Stimulated activated CD8-positive, alpha-beta memory T cell treated with anti-CD3 and anti-CD28 coated beads, Interleukin-7, amount 100 ng/mL, for 24 hours (primary cell): ENCODE measurements around the gene PNCK.
"Not testable (repeated sequence)": the region's sequence is repeated elsewhere in the genome, so short reads cannot be mapped to it uniquely, and the experiment has no call there.

Source experiments
- DNase-seq: peaks from one replicate; pipeline ENCODE4 v3.0.0-alpha.2; 2020; ENCODE audit warnings: low read depth

PNCK gene

DNA sequence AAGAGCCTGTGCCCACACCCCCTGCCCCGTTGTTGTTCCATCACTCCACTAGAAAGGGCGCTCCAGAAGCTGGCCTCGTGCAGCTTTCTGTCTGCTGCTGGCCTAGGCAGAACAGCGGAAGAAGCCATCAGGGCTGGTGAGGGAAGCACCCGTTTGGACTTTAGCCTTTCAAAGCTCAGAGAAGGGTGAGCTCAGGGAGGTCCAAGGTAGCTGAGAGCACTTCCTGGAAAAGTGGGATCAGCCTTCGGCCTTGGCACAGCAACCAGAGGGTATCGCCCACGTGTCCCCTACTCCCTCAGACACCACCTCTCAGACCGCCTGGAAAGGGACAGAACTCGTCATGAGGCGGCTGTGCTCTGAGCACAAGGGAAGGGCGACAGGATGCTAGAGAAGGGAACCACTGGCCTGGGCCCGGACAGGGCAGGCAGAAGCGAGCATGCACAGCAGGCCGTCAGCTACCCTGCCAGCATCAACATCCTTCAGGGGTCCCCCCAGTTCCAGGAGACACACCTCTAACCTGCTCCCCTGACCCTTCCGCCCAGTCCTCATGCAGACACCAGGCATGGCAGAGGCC lies 25.7 kb upstream of the PNCK start:
- not testable (repeated sequence) for DNase-seq

DNA sequence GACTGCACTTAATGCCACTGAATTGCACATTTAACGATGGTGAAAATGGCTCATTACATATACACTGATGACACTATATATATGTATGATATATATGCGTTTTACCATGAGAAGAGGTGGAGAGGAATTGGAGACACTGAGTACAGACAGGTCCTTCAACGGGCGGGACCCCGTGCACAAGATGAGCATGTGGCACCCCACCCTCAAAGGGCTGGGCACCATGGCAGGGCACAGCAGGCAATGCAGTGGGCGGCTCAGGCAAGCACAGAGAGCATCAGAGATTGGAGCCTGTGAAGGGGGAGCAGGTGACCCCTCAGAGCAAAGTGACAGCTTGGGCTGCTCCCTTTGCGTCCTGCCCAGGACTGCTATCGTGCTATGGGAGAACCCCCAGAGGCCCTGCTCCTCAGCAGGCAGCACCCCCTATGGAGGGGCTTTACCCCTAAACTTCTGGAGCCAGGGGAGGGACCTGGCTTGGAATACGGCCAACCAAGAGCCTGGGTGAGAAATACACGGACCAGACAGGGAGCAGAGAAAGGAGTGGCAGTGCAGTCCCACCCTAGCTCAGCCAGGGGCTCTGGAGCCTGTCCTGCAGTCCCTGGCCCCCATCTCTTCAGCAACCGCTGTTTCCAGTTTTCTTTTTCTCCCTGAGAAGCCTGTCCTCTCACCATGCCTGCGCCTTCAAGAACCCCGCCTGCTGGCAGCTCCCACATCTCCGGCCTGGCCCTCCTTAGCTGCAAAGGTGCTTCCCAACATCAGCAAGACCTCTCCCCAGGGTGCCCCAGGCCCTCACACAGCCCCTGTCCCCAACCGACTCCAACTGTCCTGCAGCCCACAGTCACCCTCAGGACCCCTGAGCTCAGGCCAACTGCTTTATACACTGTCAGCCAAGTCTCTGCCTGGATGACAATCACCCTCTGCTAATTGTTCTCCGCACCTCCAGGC lies 24.6 kb upstream of the PNCK start:
- DNase-seq = no peak

DNA sequence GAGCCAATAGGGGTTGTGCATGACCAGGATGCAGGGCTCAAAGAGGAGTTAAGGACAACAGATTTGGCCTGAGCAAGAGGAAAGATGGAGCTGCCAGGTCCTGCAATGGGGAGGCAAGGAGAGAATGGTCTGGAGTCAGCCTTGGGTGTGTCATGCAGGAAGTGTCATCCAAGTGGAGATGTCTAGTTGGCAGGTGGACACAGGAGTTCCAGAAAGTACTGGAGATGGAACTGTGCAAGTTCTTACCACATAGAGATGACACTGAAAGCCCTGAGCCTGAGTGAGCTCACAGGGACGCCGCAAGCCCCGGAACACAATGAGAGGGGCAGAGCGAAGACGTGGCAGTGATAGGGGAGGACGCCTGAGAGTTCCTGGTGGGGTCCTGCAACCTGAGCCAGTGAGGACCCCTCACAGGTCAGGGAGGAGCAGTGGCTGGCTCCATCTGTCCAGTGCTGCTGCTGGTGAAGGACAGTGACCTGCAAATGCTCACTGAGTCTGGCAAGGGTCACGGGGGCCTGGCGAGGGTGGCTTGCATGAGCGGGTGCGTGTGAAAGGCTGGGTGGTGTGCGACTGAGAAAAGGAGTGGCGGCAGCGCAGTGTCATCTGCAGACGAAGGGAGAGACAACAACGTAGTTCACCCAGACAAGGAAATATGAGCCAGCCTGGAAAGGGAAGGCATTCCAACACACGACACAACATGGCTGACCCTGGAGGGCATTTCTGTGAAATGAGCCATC lies 23.5 kb upstream of the PNCK start:
- DNase-seq = not testable (repeated sequence)

DNA sequence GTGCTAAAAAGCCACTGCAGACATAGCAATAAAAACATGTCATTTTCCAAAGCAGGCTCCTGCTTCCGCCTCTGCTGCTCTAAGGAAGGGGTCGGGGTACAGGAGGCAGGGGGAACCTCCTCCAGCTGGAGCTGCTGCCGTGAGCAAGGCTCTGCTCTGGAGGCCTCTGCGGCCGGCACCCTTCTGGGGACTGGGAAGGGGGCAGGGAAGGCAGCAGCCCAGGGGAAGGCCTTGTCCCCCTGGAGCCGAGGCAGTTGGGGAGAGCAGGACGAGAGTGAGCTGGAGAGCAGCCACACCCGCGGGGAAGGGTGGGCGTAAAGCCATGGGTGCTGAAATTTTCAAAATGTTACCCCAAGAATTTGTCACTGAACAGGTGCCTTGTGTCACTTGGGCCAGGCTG lies 22.9 kb upstream of the PNCK start:
- not testable (repeated sequence) for DNase-seq

DNA sequence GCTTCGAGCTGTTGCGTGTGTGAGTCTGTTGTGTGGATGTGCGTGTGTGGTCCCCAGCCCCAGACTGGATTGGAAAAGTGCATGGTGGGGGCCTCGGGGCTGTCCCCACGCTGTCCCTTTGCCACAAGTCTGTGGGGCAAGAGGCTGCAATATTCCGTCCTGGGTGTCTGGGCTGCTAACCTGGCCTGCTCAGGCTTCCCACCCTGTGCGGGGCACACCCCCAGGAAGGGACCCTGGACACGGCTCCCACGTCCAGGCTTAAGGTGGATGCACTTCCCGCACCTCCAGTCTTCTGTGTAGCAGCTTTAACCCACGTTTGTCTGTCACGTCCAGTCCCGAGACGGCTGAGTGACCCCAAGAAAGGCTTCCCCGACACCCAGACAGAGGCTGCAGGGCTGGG lies 22.5 kb upstream of the PNCK start:
- DNase-seq = no peak

DNA sequence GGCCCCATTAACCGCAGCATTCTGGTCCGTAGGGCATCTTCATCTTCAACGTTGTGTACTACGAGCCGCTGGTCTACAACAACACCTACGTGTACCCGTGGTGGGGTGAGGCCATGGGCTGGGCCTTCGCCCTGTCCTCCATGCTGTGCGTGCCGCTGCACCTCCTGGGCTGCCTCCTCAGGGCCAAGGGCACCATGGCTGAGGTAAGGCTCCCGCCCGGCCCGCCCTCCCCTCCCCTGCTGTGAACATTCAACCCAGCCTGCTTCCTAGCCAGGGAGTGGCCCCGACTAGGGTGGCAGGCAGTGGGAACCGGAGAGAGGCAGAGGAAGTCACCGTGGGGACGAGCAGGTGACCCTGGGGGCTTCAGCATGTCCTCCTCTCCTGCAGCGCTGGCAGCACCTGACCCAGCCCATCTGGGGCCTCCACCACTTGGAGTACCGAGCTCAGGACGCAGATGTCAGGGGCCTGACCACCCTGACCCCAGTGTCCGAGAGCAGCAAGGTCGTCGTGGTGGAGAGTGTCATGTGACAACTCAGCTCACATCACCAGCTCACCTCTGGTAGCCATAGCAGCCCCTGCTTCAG lies 21.2 kb upstream of the PNCK start:
- DNase-seq = no peak

DNA sequence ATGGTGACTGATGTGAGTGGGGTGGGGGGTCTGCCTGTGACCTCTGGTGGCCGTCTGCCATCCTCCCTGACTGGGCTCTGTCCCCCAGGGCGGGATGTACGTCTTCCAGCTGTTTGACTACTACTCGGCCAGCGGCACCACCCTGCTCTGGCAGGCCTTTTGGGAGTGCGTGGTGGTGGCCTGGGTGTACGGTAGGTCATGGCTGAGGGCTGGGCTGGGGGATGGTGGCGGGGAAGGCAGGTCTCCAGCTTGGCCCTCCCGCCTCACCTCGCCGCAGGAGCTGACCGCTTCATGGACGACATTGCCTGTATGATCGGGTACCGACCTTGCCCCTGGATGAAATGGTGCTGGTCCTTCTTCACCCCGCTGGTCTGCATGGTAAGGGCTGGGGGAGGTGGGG lies 20.6 kb upstream of the PNCK start:
- not testable (repeated sequence) for DNase-seq

DNA sequence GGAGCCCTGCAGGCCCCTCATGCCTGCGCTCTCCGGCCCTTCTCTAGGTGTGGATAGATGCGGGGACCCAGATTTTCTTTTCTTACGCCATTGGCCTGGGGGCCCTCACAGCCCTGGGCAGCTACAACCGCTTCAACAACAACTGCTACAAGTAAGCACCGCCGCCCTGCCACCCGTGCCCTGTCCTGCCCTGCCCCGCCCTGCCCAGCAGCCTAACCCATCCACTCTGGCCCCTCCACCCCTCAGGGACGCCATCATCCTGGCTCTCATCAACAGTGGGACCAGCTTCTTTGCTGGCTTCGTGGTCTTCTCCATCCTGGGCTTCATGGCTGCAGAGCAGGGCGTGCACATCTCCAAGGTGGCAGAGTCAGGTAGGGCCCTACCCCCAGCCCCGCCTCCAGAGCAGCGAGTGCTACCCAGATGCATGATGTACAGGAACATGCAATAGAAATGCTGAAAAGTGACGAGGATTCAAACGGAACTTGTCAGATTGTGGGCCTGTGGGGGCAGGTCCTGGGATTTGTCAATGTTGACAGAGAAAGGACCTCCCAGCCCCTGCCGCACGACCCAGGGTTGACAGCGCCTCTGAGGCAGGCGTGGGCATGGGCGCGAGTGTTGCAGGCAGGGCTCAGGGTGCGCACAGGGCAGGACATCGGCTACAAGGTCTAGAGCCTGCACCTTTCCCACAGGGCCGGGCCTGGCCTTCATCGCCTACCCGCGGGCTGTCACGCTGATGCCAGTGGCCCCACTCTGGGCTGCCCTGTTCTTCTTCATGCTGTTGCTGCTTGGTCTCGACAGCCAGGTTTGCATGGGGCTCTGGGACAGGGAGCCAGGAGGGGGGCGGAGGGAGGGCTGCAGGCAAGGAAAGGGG lies 19.8 kb upstream of the PNCK start:
- DNase-seq = no peak

DNA sequence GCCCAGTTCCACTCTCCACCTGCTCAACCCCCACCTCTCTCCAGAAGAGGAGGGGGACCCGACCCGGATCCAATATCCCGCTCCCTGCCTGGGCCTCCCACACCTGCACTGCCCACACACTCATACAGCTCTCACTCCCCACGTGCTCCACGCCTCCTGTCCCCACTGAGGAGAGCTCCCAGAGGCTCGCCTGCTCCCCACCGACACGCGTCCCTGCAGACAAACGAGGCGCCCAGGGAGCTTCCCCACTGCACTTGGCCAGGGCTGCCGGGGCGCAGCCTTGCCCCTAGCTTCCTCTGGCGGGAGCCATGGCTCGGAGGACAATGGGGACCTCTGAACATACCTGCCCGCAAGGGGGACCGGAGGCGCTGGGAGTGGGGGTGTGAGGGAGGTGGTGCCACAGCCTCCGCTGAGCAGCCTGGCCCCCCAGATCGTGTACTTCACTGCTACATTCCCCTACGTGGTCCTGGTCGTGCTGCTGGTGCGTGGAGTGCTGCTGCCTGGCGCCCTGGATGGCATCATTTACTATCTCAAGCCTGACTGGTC lies 19.1 kb upstream of the PNCK start:
- no peak for DNase-seq

DNA sequence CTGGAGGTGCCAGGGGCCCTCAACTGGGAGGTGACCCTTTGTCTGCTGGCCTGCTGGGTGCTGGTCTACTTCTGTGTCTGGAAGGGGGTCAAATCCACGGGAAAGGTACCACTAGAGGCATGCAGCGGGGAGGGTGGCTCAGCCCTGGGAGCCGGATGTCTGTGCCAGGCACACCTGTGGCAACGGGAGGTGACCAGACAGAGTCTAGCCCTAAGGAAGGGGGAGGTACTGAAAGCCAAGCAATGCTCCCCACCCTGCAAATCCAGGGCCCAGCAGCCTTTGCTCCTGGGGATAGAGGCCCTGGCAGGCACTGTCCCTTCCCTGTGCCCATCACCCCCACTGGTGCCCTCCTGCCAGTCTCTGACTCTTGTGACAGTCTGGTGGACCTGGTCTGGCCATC lies 18.4 kb upstream of the PNCK start:
- no peak for DNase-seq

DNA sequence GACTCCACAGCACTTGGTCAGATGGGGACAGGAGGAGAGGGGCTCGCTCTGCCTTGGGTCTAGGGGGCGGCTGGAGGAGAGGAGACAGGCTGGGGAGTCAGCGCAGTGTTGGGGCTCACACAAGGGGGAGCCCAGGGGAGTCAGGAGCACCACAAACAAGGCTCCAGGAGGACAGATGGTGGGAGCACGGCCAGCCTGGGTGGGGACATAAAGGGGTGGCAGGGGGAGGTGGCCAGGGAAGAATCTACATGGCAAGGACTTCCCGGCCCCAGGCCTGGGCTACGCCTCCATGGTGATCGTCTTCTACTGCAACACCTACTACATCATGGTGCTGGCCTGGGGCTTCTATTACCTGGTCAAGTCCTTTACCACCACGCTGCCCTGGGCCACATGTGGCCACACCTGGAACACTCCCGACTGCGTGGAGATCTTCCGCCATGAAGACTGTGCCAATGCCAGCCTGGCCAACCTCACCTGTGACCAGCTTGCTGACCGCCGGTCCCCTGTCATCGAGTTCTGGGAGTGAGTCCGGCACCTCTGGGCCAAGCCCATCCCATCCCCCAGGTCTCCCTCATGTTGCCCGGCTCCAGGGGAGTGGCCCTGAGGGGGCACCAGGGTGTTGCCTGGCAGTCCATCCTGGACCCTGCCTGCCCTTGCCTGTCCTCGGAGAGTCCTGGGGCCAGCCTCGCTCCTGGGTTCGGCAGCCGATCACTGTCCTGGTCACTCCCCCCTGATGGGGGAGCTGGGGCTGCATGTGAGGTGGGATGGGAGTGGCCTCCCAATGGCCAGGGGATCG lies 17.6 kb upstream of the PNCK start:
- not testable (repeated sequence) for DNase-seq

DNA sequence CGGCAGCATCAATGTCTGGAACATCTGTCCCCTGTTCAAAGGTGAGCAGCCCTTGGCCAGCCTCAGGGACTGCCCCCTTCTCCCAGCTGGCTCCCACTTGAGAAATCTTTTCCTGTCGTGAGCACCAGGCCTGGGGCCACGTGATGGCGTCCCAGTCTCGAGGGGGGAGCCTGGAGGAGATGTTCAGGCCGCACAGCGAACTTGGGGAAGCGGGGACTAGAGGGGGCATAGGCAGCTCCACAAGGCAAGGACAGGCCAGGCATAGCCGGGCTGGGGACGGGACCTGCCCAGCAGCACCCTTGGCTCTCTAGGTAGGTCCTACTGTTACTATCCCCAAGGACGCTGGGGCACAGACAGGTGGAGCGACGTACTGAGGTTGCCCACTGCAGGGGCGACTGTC lies 16.9 kb upstream of the PNCK start:
- DNase-seq = no peak

DNA sequence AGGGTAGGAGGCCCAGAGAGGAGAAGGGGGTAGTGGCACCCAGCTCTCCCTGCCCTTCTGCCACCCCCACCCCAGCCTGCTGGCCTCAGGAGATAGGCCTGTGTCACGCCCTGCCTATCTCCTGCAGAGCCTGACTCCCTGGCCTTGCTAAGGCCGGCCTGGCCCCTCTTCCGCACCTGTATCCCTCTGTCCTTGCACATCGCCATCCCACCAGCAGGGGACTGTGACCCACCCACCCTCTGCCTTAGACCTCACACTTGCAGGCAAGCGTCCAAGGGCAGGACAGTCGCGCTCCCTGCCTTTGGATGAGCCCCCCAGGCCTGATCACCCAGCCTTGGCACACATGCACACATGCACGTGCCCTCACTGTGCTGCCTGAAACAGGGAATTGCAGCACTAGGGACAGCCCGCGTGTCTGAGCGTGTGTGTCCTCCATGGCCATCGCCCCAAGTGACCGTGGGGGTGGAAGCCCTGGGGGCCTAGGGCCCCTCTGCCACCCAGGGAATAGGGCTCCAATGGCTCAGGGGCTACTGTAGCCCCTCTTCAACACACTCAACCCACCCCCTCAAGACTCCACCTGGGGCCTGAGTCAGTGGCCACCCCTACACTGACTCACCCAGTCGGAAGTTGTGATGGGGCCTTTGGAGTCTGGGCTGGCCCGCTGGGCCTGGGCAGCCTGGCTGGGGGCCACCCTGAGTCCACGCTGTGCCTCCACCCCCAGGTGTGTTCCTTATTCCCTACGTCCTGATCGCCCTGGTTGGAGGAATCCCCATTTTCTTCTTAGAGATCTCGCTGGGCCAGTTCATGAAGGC lies 16.2 kb upstream of the PNCK start:
- DNase-seq = no peak

DNA sequence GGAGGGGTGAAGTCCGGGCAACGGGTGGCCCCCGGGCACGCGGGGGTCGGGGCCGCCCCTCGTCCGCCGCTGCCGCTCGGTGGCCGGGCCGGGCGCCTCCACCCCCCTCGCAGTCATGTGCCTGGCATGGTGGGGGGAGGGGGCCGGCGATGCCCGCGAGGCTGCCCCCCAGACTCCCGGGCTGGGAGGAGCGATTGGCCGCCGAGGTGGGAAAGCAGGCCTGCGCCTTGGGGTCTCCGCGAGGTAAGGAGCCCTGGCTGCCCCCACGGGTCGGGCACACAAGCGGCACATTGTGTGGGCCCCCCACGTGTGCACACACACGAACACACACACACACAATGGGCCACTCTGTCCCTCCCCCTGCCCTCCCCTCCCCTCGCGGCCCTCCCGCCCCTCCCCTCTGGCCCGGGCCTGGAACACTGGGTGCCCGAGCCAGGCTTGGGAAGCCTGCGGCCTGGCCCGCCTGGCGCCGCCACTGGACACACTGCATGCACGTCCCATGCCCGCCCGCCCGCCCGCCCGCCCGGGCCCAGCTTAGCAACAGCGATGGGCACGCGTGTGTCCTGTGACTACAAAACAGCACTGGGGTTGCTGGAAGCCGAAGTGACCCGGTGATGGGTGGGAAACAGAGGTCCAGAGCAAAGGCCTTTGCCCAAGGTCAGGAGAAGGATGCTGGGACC lies 15.4 kb upstream of the PNCK start:
- DNase-seq = no peak

DNA sequence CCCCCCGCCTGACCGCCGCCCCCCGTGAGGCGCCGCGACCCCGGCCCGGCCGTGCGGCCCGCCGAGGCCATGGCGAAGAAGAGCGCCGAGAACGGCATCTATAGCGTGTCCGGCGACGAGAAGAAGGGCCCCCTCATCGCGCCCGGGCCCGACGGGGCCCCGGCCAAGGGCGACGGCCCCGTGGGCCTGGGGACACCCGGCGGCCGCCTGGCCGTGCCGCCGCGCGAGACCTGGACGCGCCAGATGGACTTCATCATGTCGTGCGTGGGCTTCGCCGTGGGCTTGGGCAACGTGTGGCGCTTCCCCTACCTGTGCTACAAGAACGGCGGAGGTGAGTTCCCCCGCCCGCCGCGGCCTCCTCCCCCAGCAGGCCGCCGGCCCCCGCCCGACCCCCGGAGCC lies 14.9 kb upstream of the PNCK start:
- DNase-seq = no peak

DNA sequence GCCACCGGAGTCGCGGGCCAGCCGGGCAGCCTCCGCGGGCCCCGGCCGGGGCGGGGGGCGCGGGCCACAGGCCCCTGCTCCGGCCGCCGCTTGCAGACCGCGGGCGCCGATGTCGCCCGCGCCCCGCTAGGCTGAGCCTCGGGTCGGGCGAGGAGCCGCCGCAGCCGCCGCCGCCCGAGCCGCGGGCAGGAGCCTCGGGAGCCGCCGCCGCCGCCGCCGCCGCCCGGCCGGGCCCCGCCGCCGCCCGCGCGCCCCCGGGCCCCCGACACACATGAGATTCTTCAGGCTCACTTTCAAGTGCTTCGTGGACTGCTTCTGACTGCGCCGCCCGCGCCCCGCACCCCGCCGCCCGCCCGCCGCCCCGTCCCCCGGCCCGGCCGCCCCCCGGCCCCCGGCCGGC lies 14.5 kb upstream of the PNCK start:
- no peak for DNase-seq

DNA sequence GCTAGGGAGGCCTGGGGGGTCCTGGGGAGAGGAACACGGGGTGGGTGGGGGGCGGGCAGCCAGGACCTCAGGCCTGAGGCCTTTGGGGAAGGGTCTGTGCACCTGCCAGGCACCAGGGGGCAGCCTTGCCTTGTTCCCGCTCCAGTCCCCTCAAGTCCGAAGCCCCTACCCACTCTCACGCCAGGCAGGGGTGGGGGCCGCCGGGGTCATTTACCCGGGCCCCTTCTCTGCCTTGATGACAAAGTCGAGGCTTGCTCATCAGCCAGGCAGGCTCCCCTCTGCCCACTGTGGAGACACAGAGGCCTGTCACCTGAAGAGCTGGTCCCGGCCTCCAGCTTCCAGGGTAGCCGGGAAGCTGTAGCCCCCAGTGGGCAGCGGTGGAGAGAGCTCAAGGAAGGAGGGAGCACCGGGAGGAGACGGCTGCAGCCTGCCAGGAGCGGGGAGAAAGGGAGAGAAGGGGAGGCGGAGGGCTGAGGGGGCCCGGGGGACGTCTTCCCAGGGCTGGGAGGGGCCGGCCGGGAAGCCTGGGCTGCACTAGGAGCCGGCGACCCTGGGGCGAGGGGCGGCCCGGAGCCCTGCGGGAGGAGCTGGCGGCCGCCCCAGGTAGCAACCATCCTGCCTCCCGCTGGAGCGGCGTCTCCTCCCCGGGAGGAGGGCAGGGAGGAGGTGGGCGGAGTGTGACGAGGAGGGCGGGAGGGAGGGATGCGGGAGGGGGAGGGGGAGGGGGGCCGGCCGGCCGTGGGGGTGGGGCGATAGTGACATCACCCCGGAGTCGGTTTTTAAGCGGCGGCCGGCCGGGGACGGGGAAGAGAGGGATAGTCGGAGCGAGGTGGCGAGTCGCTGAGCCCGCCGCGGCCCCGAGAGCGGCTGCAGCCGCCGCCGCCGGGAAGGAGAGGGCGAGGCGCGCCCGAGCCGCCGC lies 13.8 kb upstream of the PNCK start, which contains the start of gene SLC6A8:
Gene SLC6A8, plus strand, starts transcription at position 806 of the 919 bp plus-strand sequence. CDS start 649 bp downstream, outside the sequence.
- no peak for DNase-seq

DNA sequence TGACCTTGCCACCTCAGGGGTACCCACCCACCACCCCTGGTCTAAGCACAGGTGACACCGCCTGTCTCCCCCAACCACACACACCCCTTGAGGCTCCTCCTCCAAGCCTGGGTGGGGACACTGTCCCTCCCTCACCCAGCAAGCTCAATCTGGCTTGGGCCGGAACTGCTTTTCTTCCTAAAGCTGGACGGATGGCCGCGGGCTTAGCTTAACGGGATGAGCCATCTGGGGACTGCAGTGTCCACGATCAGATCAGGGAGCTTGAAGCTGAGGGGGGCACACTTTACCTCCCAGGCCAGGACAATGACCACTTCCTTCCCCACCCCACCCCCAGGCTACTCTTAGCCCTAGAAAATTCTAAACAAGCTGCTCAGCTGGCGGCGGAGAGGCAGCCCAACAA lies 13.1 kb upstream of the PNCK start:
- DNase-seq = no peak
